Dedifferentiated amniotic fluid mesenchymal stem cell (primary cell): Measurements from ENCODE around the gene EXTL2.
"Not testable (repeated sequence)": the region's sequence is repeated elsewhere in the genome, so short reads cannot be mapped to it uniquely, and the experiment has no call there.

Source experiments
- DNase-seq: peaks from one replicate; pipeline ENCODE4 v3.0.0-alpha.2; 2016; ENCODE audit errors: extremely low spot score

EXTL2 gene

GRCh38 chr1:100894603-100895539, at the start of gene EXTL2:
Gene EXTL2, minus strand, starts transcription at chr1:100894842. Its CDS starts 6,085 bp downstream, at chr1:100888757.
- DNase-seq: peak; percentile 64

GRCh38 chr1:100943533-100943932, 48.9 kb upstream of the EXTL2 start:
- DNase-seq: no peak

- no peak for DNase-seq
These were observed 47.8 kb upstream of the EXTL2 start for GRCh38 chr1:100942304-100943046.

GRCh38 chr1:100941580-100942216, 47.1 kb upstream of the EXTL2 start:
- DNase-seq: no peak

GRCh38 chr1:100941098-100941527, 46.5 kb upstream of the EXTL2 start:
- no peak for DNase-seq

GRCh38 chr1:100936194-100936967, 41.7 kb upstream of the EXTL2 start:
- no peak for DNase-seq

GRCh38 chr1:100933555-100933954, 38.9 kb upstream of the EXTL2 start:
- DNase-seq: not testable (repeated sequence)

GRCh38 chr1:100931716-100932115, 37.1 kb upstream of the EXTL2 start:
- DNase-seq: no peak

- DNase-seq: no peak
These were observed 35.9 kb upstream of the EXTL2 start for GRCh38 chr1:100930494-100930893.

- no peak for DNase-seq
These were observed 33.5 kb upstream of the EXTL2 start for GRCh38 chr1:100928128-100928527.

GRCh38 chr1:100927276-100927675, 32.6 kb upstream of the EXTL2 start:
- no peak for DNase-seq

GRCh38 chr1:100926240-100926639, 31.6 kb upstream of the EXTL2 start:
- no peak for DNase-seq

GRCh38 chr1:100924991-100925390, 30.3 kb upstream of the EXTL2 start:
- no peak for DNase-seq

GRCh38 chr1:100924212-100924611, 29.6 kb upstream of the EXTL2 start:
- no peak for DNase-seq

- DNase-seq: peak; percentile 72
These were observed 26.6 kb upstream of the EXTL2 start for GRCh38 chr1:100921110-100921706.

- no peak for DNase-seq
These were observed 17.4 kb upstream of the EXTL2 start for GRCh38 chr1:100912019-100912418.

GRCh38 chr1:100909018-100909417, 14.4 kb upstream of the EXTL2 start:
- no peak for DNase-seq

- DNase-seq: no peak
These were observed 13.2 kb upstream of the EXTL2 start for GRCh38 chr1:100907887-100908286.

GRCh38 chr1:100905181-100905580, 10.5 kb upstream of the EXTL2 start:
- no peak for DNase-seq

- no peak for DNase-seq
These were observed 9.9 kb upstream of the EXTL2 start for GRCh38 chr1:100904528-100904927.

GRCh38 chr1:100903777-100904176, 9.1 kb upstream of the EXTL2 start:
- DNase-seq: no peak
